GM12892 (cell line): ENCODE measurements around the gene AKT1S1.
A peak's percentile ranks its signal among the peaks of the same experiment; 100 is the strongest.

Source experiments
- POLR2A ChIP-seq: IDR thresholded peaks from 2 replicates; pipeline ENCODE4 v1.6.1; 2011; ENCODE audit warnings: low read depth, low read length, control low read depth
- POLR2AphosphoS5 ChIP-seq: IDR thresholded peaks from 2 replicates; pipeline ENCODE4 v1.6.1; 2011; ENCODE audit warnings: low read depth, low read length, control low read depth
- TAF1 ChIP-seq: IDR thresholded peaks from 2 replicates; pipeline ENCODE4 v1.6.1; 2011; ENCODE audit warnings: low read depth, mild to moderate bottlenecking, control low read depth, low read length, borderline replicate concordance

DNA sequence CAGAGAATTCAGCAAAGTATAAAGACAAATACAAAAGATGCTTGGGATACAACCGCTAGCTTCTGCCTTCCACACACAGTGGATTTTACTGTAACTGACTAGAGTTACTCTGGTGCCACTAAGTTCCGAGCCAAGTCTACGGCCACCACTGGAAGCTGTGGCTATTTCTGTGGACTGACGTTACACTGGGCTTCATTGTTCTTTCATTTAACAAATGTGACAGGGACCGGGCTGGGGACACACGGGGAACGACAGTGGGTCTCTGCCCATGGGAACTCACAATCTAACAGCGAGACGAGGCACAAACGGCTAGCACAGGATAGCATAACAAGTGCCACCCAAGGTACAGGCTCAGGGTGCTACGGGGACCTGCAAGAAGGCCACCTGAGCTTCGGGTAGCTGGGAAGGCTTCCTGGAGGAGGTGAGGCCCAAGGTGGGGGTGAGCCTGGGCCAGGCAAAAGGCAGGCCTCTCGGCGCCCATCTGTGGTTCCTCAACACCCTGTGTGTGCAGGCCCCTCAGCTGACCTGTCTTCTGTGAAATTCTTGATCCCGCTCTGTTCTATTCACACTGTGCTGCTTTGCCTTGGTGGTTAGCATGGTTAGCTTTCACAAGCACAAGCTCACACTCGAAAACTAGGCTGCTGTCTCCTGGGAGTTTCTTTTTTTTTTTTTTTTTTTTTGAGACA is 29.9 kb upstream of the AKT1S1 start:
- peak; percentile 38; the same call in 1 of the 2 replicates for TF ChIP-seq POLR2A
- TF ChIP-seq TAF1: no peak
- TF ChIP-seq POLR2AphosphoS5: no peak; the same call in none of the 2 replicates
